Stimulated activated naive B cell treated with anti-CD40 and anti-IgM and Interleukin-4, amounts not matched to agents 10 μg/mL and 1 μg/mL and 100 μg/mL, for 72 hours (primary cell): ENCODE measurements around the gene TUBAL3.

Source experiments
- ATAC-seq, 2 donors: fragments of 150-1000 bp; cut with Tn5 transposase; replicated peaks; 2 replicates each; pipeline ENCODE4 v1.10.0; 2021; ENCODE audit warnings: moderate library complexity in 1 of 2
- DNase-seq: peaks from one replicate; pipeline ENCODE4 v3.0.0; 2021
- H3K27ac Mint-ChIP-seq: one replicate; pipeline ENCODE4 v1.8.0; 2022; ENCODE audit warnings: mild to moderate bottlenecking, mixed read lengths
- H3K27me3 Mint-ChIP-seq, 2 donors: one replicate each; pipeline ENCODE4 v1.8.0; 2022; ENCODE audit warnings: mixed read lengths in 2 of 2
- H3K36me3 Mint-ChIP-seq, 2 donors: one replicate each; pipeline ENCODE4 v1.8.0; 2022; ENCODE audit warnings: mixed read lengths in 2 of 2, mild to moderate bottlenecking in 1 of 2
- H3K4me1 Mint-ChIP-seq, 2 donors: one replicate each; pipeline ENCODE4 v1.8.0; 2022; ENCODE audit warnings: mixed read lengths in 2 of 2, mild to moderate bottlenecking in 1 of 2
- H3K4me3 Mint-ChIP-seq, 2 donors: one replicate each; pipeline ENCODE4 v1.8.0; 2022; ENCODE audit warnings: mild to moderate bottlenecking in 2 of 2, mixed read lengths in 2 of 2, moderate library complexity in 1 of 2
- H3K9me3 Mint-ChIP-seq, 2 donors: one replicate each; pipeline ENCODE4 v1.8.0; 2022; ENCODE audit warnings: mixed read lengths in 2 of 2, mild to moderate bottlenecking in 1 of 2

The TUBAL3 gene

GRCh38 chr10:5442065-5442989 lies 37.7 kb upstream of the TUBAL3 start:
- DNase-seq = no peak
- Mint-ChIP-seq H3K4me3 (peak overlapping the region in 1 of 2 donors; percentile 22), H3K4me1 (peaks cover 16 to 19% of the 10 kb centered on the region in 2 donors), H3K27me3 (no peaks in the 10 kb centered on the region), H3K9me3 (no peaks in the 10 kb centered on the region), H3K36me3 (peaks cover 0 to 1% of the 10 kb centered on the region in 2 donors), H3K27ac (peak overlapping the region; percentile 78)
- ATAC-seq = no peak

DNA sequence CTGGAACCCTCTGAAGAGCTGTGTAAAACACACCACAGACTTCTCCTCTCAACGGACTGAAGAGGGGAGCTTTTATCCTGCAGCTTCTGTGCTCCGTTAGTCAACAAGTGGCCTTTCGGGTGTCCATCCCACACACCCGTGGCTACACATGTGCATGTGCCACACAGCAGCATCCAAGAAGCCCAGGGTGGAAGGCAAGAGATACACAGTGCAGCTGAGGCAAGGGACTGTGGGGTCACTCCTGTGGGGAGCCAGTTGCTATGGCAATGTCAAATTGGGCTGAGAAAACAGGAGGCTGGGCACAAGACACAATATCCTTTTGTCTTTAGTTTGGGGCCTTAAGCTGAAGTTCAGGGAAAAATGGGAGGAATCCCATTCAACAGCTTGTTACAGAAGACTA lies 36.5 kb upstream of the TUBAL3 start:
- DNase-seq (no peak), ATAC-seq (no peak)
- Mint-ChIP-seq H3K9me3 (no peaks in the 10 kb centered on the region), H3K27me3 (no peaks in the 10 kb centered on the region), H3K27ac (no peak overlapping the region), H3K4me1 (peaks cover 9 to 16% of the 10 kb centered on the region in 2 donors), H3K36me3 (no peaks in the 10 kb centered on the region), H3K4me3 (no peak overlapping the region)

GRCh38 chr10:5440206-5440605 lies 35.6 kb upstream of the TUBAL3 start:
- ATAC-seq = no peak
- Mint-ChIP-seq H3K9me3 (no peaks in the 10 kb centered on the region), H3K4me1 (peaks cover 9 to 16% of the 10 kb centered on the region in 2 donors), H3K27me3 (no peaks in the 10 kb centered on the region), H3K36me3 (no peaks in the 10 kb centered on the region), H3K4me3 (no peak overlapping the region), H3K27ac (no peak overlapping the region)
- no peak for DNase-seq

GRCh38 chr10:5435328-5435727 lies 30.7 kb upstream of the TUBAL3 start:
- Mint-ChIP-seq H3K9me3 (peaks cover 3 to 4% of the 10 kb centered on the region in 2 donors), H3K4me3 (no peak overlapping the region), H3K36me3 (peaks cover 9 to 11% of the 10 kb centered on the region in 2 donors), H3K4me1 (peaks cover 0 to 1% of the 10 kb centered on the region in 2 donors), H3K27ac (no peak overlapping the region), H3K27me3 (no peaks in the 10 kb centered on the region)
- ATAC-seq (no peak), DNase-seq (no peak)

- Mint-ChIP-seq H3K9me3 (peaks cover 3 to 4% of the 10 kb centered on the region in 2 donors), H3K27ac (no peak overlapping the region), H3K4me3 (no peak overlapping the region), H3K27me3 (no peaks in the 10 kb centered on the region), H3K36me3 (peaks cover 9 to 11% of the 10 kb centered on the region in 2 donors), H3K4me1 (peaks cover 0 to 1% of the 10 kb centered on the region in 2 donors)
- ATAC-seq (peak; percentile 51 to 52), DNase-seq (no peak)
These were observed 29.6 kb upstream of the TUBAL3 start for GRCh38 chr10:5434017-5434753.

GRCh38 chr10:5433182-5433581 lies 28.6 kb upstream of the TUBAL3 start:
- no peak overlapping the region for H3K4me3 Mint-ChIP-seq
- peaks cover 0 to 1% of the 10 kb centered on the region in 2 donors for H3K4me1 Mint-ChIP-seq
- peaks cover 9 to 11% of the 10 kb centered on the region in 2 donors for H3K36me3 Mint-ChIP-seq
- no peak for ATAC-seq
- peaks cover 3 to 4% of the 10 kb centered on the region in 2 donors for H3K9me3 Mint-ChIP-seq
- H3K27me3 Mint-ChIP-seq = no peaks in the 10 kb centered on the region
- DNase-seq = no peak
- H3K27ac Mint-ChIP-seq = no peak overlapping the region

DNA sequence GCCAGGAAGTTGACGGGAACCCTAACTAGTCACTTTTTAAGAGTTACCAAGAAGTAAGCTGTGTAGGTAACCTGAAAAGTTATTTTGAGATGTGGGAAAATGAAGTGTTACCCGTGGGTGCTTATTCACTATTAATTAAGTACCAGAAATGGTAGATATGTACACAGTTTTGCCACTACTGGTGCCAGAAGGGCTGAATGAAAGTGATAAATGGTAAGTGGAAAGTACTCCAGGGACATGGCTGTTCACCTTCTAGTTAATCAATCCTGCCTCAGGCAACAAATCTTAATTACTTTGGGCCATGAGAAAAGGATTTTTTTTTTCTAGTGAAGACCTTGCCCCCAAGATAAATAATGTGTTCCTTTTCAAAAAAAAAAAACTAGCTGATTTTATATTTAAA lies 23.5 kb upstream of the TUBAL3 start:
- ATAC-seq = no peak
- H3K27ac Mint-ChIP-seq = no peak overlapping the region

DNA sequence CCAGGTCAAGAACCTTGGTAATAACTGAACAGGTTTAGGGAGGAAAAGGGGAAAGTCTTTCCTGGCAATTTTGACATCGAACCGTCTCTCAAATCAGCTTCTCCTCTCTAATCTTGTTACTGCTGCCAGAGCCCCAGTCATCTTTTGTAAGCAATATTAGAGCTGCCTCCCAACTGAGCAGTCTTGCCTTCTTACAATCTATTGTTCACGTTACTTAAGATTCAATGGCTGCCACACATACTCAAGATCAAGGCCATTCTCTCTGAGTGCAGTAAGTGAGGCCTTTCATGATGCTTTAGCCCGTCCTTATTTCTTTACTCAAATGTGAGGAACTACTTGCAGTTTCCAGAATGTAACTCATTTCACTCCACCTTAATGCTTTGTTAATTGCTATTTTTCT lies 20.1 kb upstream of the TUBAL3 start:
- H3K27me3 Mint-ChIP-seq = no peaks in the 10 kb centered on the region
- H3K27ac Mint-ChIP-seq = no peak overlapping the region
- H3K4me3 Mint-ChIP-seq = no peak overlapping the region
- DNase-seq (no peak), ATAC-seq (no peak)
- peaks cover 10 to 20% of the 10 kb centered on the region in 2 donors for H3K4me1 Mint-ChIP-seq
- peaks cover 3 to 16% of the 10 kb centered on the region in 2 donors for H3K36me3 Mint-ChIP-seq
- peaks cover 3 to 4% of the 10 kb centered on the region in 2 donors for H3K9me3 Mint-ChIP-seq

More for the DNA sequence above, 23.5 kb upstream of the TUBAL3 start:
- H3K4me1 Mint-ChIP-seq = peaks cover 8 to 20% of the 10 kb centered on the region in 2 donors
- H3K4me3 Mint-ChIP-seq = no peak overlapping the region
- no peak for DNase-seq
- H3K27me3 Mint-ChIP-seq = no peaks in the 10 kb centered on the region
- H3K9me3 Mint-ChIP-seq = peaks cover 3 to 4% of the 10 kb centered on the region in 2 donors
- H3K36me3 Mint-ChIP-seq = peaks cover 9 to 16% of the 10 kb centered on the region in 2 donors

- peaks cover 11% of the 10 kb centered on the region in 2 donors for H3K9me3 Mint-ChIP-seq
- H3K36me3 Mint-ChIP-seq = peaks cover 10 to 25% of the 10 kb centered on the region in 2 donors
- no peak overlapping the region for H3K4me3 Mint-ChIP-seq
- no peak for DNase-seq
- peaks cover 10 to 20% of the 10 kb centered on the region in 2 donors for H3K4me1 Mint-ChIP-seq
- no peaks in the 10 kb centered on the region for H3K27me3 Mint-ChIP-seq
- ATAC-seq = no peak
- no peak overlapping the region for H3K27ac Mint-ChIP-seq
These were observed 19.1 kb upstream of the TUBAL3 start for GRCh38 chr10:5423771-5424170.

- Mint-ChIP-seq H3K4me1 (peaks cover 1 to 2% of the 10 kb centered on the region in 2 donors), H3K27ac (no peak overlapping the region), H3K36me3 (peaks cover 10 to 20% of the 10 kb centered on the region in 2 donors), H3K4me3 (no peak overlapping the region), H3K27me3 (no peaks in the 10 kb centered on the region), H3K9me3 (peaks cover 11 to 14% of the 10 kb centered on the region in 2 donors)
- ATAC-seq (no peak), DNase-seq (no peak)
These were observed 15.0 kb upstream of the TUBAL3 start for GRCh38 chr10:5419466-5420094.

DNA sequence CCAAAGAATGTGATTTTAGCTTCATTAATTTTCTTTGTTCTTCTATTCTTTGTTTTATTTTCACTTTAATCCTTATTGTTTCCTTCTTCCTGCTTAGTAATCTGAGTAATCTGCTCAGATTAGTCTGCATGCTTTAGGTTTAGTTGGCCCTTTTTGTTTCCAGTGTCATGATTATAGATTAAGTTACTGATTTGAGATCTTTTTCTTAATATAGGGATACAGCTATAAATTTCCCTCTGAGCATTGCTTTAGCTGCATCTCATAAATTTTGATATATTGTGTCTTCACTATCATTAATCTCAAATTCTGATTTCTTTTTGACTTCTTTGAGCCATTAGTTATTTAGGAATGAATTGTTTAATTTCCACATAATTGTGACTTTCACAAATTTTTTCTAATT lies 14.0 kb upstream of the TUBAL3 start:
- peaks cover 11 to 14% of the 10 kb centered on the region in 2 donors for H3K9me3 Mint-ChIP-seq
- H3K4me1 Mint-ChIP-seq = peaks cover 0 to 2% of the 10 kb centered on the region in 2 donors
- no peak overlapping the region for H3K4me3 Mint-ChIP-seq
- H3K27me3 Mint-ChIP-seq = no peaks in the 10 kb centered on the region
- H3K27ac Mint-ChIP-seq = no peak overlapping the region
- no peak for ATAC-seq
- no peak for DNase-seq
- H3K36me3 Mint-ChIP-seq = peaks cover 10 to 20% of the 10 kb centered on the region in 2 donors

- DNase-seq (no peak), ATAC-seq (no peak)
- H3K4me1 Mint-ChIP-seq = no peaks in the 10 kb centered on the region
- H3K9me3 Mint-ChIP-seq = peaks cover 11 to 14% of the 10 kb centered on the region in 2 donors
- no peak overlapping the region for H3K27ac Mint-ChIP-seq
- no peaks in the 10 kb centered on the region for H3K27me3 Mint-ChIP-seq
- H3K36me3 Mint-ChIP-seq = peaks cover 10 to 16% of the 10 kb centered on the region in 2 donors
- H3K4me3 Mint-ChIP-seq = no peak overlapping the region
These were observed 12.4 kb upstream of the TUBAL3 start for GRCh38 chr10:5416981-5417380.

- DNase-seq = no peak
- no peak for ATAC-seq
- Mint-ChIP-seq H3K27me3 (peaks cover 13 to 18% of the 10 kb centered on the region in 2 donors), H3K4me3 (no peak overlapping the region), H3K9me3 (peaks cover 4 to 6% of the 10 kb centered on the region in 2 donors), H3K4me1 (no peaks in the 10 kb centered on the region), H3K27ac (no peak overlapping the region), H3K36me3 (no peaks in the 10 kb centered on the region)
These were observed 8.6 kb upstream of the TUBAL3 start for GRCh38 chr10:5413012-5413938.
